Measurements from ENCODE around the gene COPZ1. TPM values are rescaled to one million over a fixed set of nuclear protein-coding genes. Genes with fewer than 3 reads are reported as not detected.

Gene COPZ1

DNA sequence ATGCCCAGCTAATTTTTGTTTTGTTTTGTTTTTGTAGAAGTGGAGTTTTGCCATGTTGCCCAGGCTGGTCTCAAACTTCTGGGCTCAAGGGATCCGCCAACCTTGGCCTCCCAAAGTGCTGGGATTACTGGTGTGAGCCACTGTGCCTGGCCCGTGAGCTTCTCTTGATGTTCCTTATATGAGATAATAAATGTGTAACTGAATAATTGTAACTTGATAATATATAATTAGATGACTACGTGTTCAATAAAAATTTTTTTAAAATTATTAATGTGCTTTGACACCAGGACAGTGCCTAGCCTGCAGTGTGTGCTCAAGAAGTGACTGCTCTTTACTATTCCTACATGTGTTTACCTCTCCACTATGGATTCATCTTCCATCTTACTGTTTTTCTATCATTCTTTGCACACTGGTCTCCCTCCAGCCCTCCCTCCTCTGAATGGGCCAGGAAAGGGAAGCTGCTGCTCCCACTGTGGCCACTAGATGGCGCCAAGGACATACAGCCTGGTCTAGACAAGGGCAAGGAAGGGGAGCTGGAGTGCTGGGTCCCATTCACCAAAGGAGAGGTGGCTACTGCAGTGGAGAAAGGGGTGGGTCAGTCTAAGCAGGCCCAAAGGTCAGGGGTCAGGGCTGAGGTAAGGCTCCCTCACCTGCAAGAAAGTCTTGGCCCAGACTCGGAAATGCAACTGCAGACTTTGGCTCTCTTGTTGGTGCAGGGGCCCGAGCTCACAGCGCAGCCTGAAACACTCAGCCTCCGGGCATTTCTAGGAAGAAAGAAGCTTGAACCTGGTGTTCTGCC lies 74.3 kb downstream of the COPZ1 start:
- peaks cover 8% of the 10 kb centered on the region for H3K79me1 ChIP-seq (ENCODE audit: low read length)
- H3K18ac ChIP-seq (ENCODE audit: low read length) = no peak overlapping the region
- H3K79me2 ChIP-seq (ENCODE audit: control insufficient read depth, insufficient read depth, low read length) = no peaks in the 10 kb centered on the region
- no peak overlapping the region for H2AK5ac ChIP-seq (ENCODE audit: low read length)
- no peak overlapping the region for H2BK5ac ChIP-seq (ENCODE audit: low read length)
- H2BK120ac ChIP-seq (ENCODE audit: low read depth, low read length) = no peak overlapping the region
- H4K8ac ChIP-seq (ENCODE audit: low read depth, low read length) = no peak overlapping the region
- no peak overlapping the region for H3K4ac ChIP-seq (ENCODE audit: low read depth, low read length)
- peaks cover under 1% of the 10 kb centered on the region for H3K4me1 ChIP-seq (ENCODE audit: control insufficient read depth, low read depth, low read length)
- H3K4me3 ChIP-seq (ENCODE audit: low read length) = no peak overlapping the region
- H3K36me3 ChIP-seq (ENCODE audit: control insufficient read depth, insufficient read depth, low read length) = peaks cover 52% of the 10 kb centered on the region
- no peak overlapping the region for H2BK15ac ChIP-seq (replicated peaks; ENCODE audit: low read depth)
- peak; percentile 92 for DNase-seq
- no CpG with 5 or more reads among the region's 8 CpGs for WGBS (ENCODE audit: extremely low coverage, insufficient coverage, low lambda C conversion rate)
- no peak overlapping the region for H3K23ac ChIP-seq (ENCODE audit: low read length)
- no peak overlapping the region for H3K4me2 ChIP-seq (ENCODE audit: low read length)
- no peak overlapping the region for H4K5ac ChIP-seq (ENCODE audit: low read length)
- H3K27ac ChIP-seq (ENCODE audit: low read depth, low read length) = peak overlapping the region; percentile 18
- no peak overlapping the region for H3K9ac ChIP-seq (ENCODE audit: low read length)
- H3K56ac ChIP-seq (ENCODE audit: low read length) = no peak overlapping the region
- H3K27me3 ChIP-seq (ENCODE audit: insufficient read depth, low read length, poor library complexity) = no peaks in the 10 kb centered on the region

GRCh38 chr12:54401119-54401518 lies 76.2 kb downstream of the COPZ1 start:
- no peak overlapping the region for H3K4ac ChIP-seq (ENCODE audit: low read depth, low read length)
- no peak overlapping the region for H2BK15ac ChIP-seq (replicated peaks; ENCODE audit: low read depth)
- no peak overlapping the region for H2BK120ac ChIP-seq (ENCODE audit: low read depth, low read length)
- no peak overlapping the region for H3K4me2 ChIP-seq (ENCODE audit: low read length)
- H3K79me2 ChIP-seq (ENCODE audit: control insufficient read depth, insufficient read depth, low read length) = no peaks in the 10 kb centered on the region
- H4K5ac ChIP-seq (ENCODE audit: low read length) = no peak overlapping the region
- no peaks in the 10 kb centered on the region for H3K27me3 ChIP-seq (ENCODE audit: insufficient read depth, low read length, poor library complexity)
- no peak overlapping the region for H3K56ac ChIP-seq (ENCODE audit: low read length)
- H3K79me1 ChIP-seq (ENCODE audit: low read length) = peaks cover 9% of the 10 kb centered on the region
- H2BK5ac ChIP-seq (ENCODE audit: low read length) = no peak overlapping the region
- H3K9ac ChIP-seq (ENCODE audit: low read length) = no peak overlapping the region
- peaks cover 2% of the 10 kb centered on the region for H3K4me1 ChIP-seq (ENCODE audit: control insufficient read depth, low read depth, low read length)
- H3K36me3 ChIP-seq (ENCODE audit: control insufficient read depth, insufficient read depth, low read length) = peaks cover 58% of the 10 kb centered on the region
- no peak for DNase-seq
- no peak overlapping the region for H3K18ac ChIP-seq (ENCODE audit: low read length)
- no peak overlapping the region for H2AK5ac ChIP-seq (ENCODE audit: low read length)
- H3K4me3 ChIP-seq (ENCODE audit: low read length) = no peak overlapping the region
- no CpG with 5 or more reads among the region's 2 CpGs for WGBS (ENCODE audit: extremely low coverage, insufficient coverage, low lambda C conversion rate)
- H4K8ac ChIP-seq (ENCODE audit: low read depth, low read length) = no peak overlapping the region
- H3K27ac ChIP-seq (ENCODE audit: low read depth, low read length) = no peak overlapping the region
- H3K23ac ChIP-seq (ENCODE audit: low read length) = no peak overlapping the region

Small RNA genes lying within 50 kb of the gene (small RNA-seq; reads per million reads assigned to genes)
- gene MIR148B (ENCODE audit: insufficient read depth) = 3,929 reads per million, percentile 99 among the genes with 10 or more reads in this experiment
- not detected for gene RN7SL744P (ENCODE audit: insufficient read depth)
- gene RNU6-950P (ENCODE audit: insufficient read depth) = not detected
